Peyer's patch (tissue), 4 donors: Measurements from ENCODE around the gene VSX2.

Experiments used
- POLR2A ChIP-seq, 2 donors: fragments of 450-650 bp; IDR thresholded peaks; one replicate each; pipeline ENCODE4 v1.5.1; 2017; ENCODE audit warnings: antibody characterized with exemption in 2 of 2, mild to moderate bottlenecking in 2 of 2, moderate library complexity in 2 of 2
- TF ChIP-seq, protein P1 (sequence below), 6 experiments: fragments of 450-650 bp in 4 of 6; fragments of 200-600 bp in 2 of 6; sonication (generic) in 1 of 6; IDR thresholded peaks; one replicate each; pipeline ENCODE4 v1.5.1; 2017 to 2019; ENCODE audit warnings: antibody characterized with exemption in 6 of 6, mild to moderate bottlenecking in 3 of 6, moderate library complexity in 1 of 6

DNA sequence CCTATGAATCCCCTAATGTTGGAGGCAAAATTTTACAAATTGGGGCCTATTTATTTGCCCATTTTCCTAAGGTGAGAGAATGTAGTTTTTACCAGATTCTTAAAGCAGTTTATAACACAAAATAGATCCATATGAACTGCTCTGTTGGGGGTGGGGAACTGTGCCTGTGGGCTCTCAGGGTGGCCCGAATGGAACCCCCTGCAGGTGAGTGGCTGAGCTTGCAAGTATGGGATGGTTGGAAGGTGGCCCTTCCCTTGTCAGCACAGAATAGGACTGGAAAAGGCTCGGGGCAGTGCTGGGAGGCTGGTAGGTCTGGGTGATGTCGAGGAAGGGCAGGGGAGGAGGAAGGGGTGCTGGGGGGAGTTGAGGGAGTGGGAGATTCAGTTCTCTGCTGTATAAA lies 4.9 kb downstream of the VSX2 start:
- TF ChIP-seq, protein P1, sequence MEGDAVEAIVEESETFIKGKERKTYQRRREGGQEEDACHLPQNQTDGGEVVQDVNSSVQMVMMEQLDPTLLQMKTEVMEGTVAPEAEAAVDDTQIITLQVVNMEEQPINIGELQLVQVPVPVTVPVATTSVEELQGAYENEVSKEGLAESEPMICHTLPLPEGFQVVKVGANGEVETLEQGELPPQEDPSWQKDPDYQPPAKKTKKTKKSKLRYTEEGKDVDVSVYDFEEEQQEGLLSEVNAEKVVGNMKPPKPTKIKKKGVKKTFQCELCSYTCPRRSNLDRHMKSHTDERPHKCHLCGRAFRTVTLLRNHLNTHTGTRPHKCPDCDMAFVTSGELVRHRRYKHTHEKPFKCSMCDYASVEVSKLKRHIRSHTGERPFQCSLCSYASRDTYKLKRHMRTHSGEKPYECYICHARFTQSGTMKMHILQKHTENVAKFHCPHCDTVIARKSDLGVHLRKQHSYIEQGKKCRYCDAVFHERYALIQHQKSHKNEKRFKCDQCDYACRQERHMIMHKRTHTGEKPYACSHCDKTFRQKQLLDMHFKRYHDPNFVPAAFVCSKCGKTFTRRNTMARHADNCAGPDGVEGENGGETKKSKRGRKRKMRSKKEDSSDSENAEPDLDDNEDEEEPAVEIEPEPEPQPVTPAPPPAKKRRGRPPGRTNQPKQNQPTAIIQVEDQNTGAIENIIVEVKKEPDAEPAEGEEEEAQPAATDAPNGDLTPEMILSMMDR (IDR thresholded peaks at IDR 0.05), result no peak
- no peak for TF ChIP-seq POLR2A (IDR thresholded peaks at IDR 0.05)
